ENCODE results near the gene CDC42BPB.
A peak's percentile ranks its signal among the peaks of the same experiment; 100 is the strongest.

CDC42BPB gene

DNA sequence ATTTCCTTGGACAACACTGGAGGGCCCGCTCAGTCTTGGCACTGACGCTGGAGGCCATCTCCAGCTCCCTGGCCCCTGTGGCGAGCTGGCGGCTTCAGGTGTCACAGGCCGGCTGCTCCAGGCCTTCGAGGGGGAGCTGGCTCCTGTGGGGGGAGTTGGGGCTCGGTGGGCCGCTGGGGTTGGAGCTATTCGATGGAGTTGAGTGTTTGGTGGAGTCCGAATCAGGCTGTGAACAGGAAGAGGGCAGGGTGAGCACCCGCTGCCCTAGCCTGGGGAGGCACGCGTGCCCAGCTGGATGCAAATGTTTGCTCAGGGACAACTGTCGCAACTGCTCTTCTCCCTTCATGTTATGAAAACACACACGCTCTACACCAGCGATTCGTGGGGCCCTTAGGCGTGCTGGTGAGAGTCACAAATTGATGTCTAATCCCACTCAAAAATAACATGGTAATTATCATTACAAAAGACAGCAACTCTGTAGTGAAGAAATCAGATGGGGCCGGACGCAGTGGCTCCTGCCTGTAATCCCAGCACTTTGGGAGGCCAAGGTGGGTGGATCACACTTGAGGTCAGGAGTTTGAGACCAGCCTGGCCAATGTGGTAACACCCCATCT lies 123.6 kb downstream of the CDC42BPB start:
- no peak overlapping the region for H3K9ac ChIP-seq (ENCODE audit: low read length)
- peak overlapping the region; percentile 38 for H3K27ac ChIP-seq (ENCODE audit: low read depth, low read length)
- no peaks in the 10 kb centered on the region for H3K9me2 ChIP-seq (replicated peaks; ENCODE audit: insufficient read depth, low read length)

DNA sequence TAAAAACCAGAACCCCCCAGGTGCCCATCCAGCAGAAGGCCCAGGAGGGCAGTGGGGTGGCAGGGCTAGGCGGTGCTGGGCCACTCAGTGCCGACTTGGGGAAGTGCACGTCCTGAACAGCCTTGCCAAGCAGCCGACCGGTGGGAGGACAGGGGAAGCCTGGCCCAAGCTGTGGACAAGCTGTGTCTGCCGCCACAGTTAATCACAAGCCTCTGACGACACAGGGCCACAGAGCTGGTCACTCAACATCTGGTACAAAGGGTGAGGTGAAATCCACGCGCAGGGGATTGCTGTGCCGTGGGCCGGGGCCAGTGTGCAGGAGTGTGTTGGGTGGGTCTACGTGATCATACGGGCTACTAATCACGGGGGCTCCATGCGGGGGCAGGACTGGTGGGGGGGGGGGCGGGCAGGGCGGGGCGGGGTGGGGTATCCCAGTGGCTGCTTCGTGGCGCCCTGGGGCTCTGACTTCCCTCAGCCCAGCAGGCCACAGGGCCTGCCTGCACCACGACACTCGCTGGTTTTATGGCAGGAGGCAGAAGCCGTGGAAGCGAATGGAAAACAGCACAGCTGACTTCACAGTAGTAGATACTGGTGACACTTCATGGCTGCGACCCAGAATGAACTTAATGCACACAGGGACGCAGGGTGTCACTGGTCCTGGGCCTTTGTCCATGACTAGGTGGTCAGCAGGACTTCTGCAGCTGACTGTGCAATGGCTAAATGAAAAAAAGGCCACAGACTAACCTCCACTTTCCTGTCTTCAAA lies 124.7 kb downstream of the CDC42BPB start:
- H3K9ac ChIP-seq (ENCODE audit: low read length) = no peak overlapping the region
- no peaks in the 10 kb centered on the region for H3K79me2 ChIP-seq (ENCODE audit: insufficient read depth, low read length)
- TF ChIP-seq, protein P1, sequence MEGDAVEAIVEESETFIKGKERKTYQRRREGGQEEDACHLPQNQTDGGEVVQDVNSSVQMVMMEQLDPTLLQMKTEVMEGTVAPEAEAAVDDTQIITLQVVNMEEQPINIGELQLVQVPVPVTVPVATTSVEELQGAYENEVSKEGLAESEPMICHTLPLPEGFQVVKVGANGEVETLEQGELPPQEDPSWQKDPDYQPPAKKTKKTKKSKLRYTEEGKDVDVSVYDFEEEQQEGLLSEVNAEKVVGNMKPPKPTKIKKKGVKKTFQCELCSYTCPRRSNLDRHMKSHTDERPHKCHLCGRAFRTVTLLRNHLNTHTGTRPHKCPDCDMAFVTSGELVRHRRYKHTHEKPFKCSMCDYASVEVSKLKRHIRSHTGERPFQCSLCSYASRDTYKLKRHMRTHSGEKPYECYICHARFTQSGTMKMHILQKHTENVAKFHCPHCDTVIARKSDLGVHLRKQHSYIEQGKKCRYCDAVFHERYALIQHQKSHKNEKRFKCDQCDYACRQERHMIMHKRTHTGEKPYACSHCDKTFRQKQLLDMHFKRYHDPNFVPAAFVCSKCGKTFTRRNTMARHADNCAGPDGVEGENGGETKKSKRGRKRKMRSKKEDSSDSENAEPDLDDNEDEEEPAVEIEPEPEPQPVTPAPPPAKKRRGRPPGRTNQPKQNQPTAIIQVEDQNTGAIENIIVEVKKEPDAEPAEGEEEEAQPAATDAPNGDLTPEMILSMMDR (IDR thresholded peaks at IDR 0.05; ENCODE audit: insufficient read depth, low read length, poor library complexity, severe bottlenecking) = no peak
- H3K9me2 ChIP-seq (replicated peaks; ENCODE audit: insufficient read depth, low read length) = no peaks in the 10 kb centered on the region
- no peak overlapping the region for H3K4me3 ChIP-seq (ENCODE audit: insufficient read depth, low read length, poor library complexity, severe bottlenecking)
- peaks cover 13% of the 10 kb centered on the region for H3F3A ChIP-seq (ENCODE audit: insufficient read depth)
- no peak overlapping the region for H3K4me2 ChIP-seq (ENCODE audit: low read depth, low read length, poor library complexity, severe bottlenecking)
- no peaks in the 10 kb centered on the region for H3K27me3 ChIP-seq (ENCODE audit: low read length)
- H2AFZ ChIP-seq (ENCODE audit: low read depth, low read length, severe bottlenecking) = no peak overlapping the region
- H4K20me1 ChIP-seq (ENCODE audit: low read depth, low read length) = no peaks in the 10 kb centered on the region
- H3K36me3 ChIP-seq (ENCODE audit: low read length) = no peaks in the 10 kb centered on the region
- H3K9me3 ChIP-seq (ENCODE audit: insufficient read depth, low read length) = no peaks in the 10 kb centered on the region
- H3K27ac ChIP-seq (ENCODE audit: low read depth, low read length) = no peak overlapping the region

More for the DNA sequence above, 123.6 kb downstream of the CDC42BPB start:
- Histone ChIP-seq H2AFZ (ENCODE audit: low read depth, low read length, severe bottlenecking) (no peak overlapping the region), H3K9me3 (ENCODE audit: insufficient read depth, low read length) (no peaks in the 10 kb centered on the region), H3K4me2 (ENCODE audit: low read depth, low read length, poor library complexity, severe bottlenecking) (no peak overlapping the region), H3K4me3 (ENCODE audit: insufficient read depth, low read length, poor library complexity, severe bottlenecking) (no peak overlapping the region), H3F3A (ENCODE audit: insufficient read depth) (peaks cover 13% of the 10 kb centered on the region), H3K79me2 (ENCODE audit: insufficient read depth, low read length) (no peaks in the 10 kb centered on the region), H3K27me3 (ENCODE audit: low read length) (no peaks in the 10 kb centered on the region), H4K20me1 (ENCODE audit: low read depth, low read length) (no peaks in the 10 kb centered on the region), H3K36me3 (ENCODE audit: low read length) (no peaks in the 10 kb centered on the region)
- no peak for TF ChIP-seq EZH2phosphoT487 (conservative IDR thresholded peaks at IDR 0.05; ENCODE audit: low read length)
- TF ChIP-seq, protein P1 (IDR thresholded peaks at IDR 0.05; ENCODE audit: insufficient read depth, low read length, poor library complexity, severe bottlenecking) = no peak

DNA sequence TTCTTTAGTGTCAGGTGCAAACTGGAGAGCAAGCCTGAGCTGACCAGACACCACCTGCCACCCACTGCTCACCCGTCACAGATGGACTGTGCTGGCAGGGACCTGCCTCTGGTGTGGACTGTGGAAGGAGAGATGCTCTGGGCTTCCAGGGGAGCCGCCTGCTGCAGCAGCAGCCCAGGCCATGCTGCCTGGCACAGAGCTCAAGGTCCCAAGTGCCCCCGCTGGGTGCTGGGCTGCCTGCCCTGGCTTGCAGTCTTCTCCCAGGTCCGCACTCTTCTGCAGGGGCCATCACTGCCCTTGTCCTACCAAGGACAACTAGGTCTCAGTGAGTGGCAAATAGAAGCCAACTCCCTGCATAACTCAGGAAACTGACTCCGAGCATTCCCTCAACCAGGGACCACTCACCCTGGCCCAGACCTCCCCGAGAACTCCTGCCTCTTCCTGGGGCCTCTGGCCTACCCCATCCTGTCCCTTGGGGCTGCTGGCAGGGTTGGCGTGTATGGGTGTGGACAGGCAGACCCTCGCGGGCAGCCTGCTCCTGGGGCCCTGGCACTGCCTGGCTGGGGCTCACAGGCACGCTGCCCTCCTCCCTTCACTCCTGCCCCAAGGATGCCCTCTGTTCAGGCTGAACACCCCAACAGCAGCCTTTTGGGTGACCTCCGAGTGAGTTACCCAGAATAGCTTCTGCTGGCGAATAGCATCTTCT lies 125.6 kb downstream of the CDC42BPB start:
- no peak overlapping the region for H2AFZ ChIP-seq (ENCODE audit: low read depth, low read length, severe bottlenecking)
- H3K9ac ChIP-seq (ENCODE audit: low read length) = no peak overlapping the region
- no peaks in the 10 kb centered on the region for H4K20me1 ChIP-seq (ENCODE audit: low read depth, low read length)
- H3K4me3 ChIP-seq (ENCODE audit: insufficient read depth, low read length, poor library complexity, severe bottlenecking) = no peak overlapping the region
- no peaks in the 10 kb centered on the region for H3K79me2 ChIP-seq (ENCODE audit: insufficient read depth, low read length)
- H3K27ac ChIP-seq (ENCODE audit: low read depth, low read length) = no peak overlapping the region
- no peaks in the 10 kb centered on the region for H3K9me3 ChIP-seq (ENCODE audit: insufficient read depth, low read length)
- TF ChIP-seq, protein P1 (IDR thresholded peaks at IDR 0.05; ENCODE audit: insufficient read depth, low read length, poor library complexity, severe bottlenecking) = no peak
- TF ChIP-seq EZH2phosphoT487 (conservative IDR thresholded peaks at IDR 0.05; ENCODE audit: low read length) = no peak
- no peaks in the 10 kb centered on the region for H3K9me2 ChIP-seq (replicated peaks; ENCODE audit: insufficient read depth, low read length)
- H3K36me3 ChIP-seq (ENCODE audit: low read length) = no peaks in the 10 kb centered on the region
- no peak overlapping the region for H3K4me2 ChIP-seq (ENCODE audit: low read depth, low read length, poor library complexity, severe bottlenecking)
- peaks cover 13% of the 10 kb centered on the region for H3F3A ChIP-seq (ENCODE audit: insufficient read depth)
- no peaks in the 10 kb centered on the region for H3K27me3 ChIP-seq (ENCODE audit: low read length)

Data from SU-DHL-6 (cell line).